ENCODE measurements around the gene TLR5.

DNA sequence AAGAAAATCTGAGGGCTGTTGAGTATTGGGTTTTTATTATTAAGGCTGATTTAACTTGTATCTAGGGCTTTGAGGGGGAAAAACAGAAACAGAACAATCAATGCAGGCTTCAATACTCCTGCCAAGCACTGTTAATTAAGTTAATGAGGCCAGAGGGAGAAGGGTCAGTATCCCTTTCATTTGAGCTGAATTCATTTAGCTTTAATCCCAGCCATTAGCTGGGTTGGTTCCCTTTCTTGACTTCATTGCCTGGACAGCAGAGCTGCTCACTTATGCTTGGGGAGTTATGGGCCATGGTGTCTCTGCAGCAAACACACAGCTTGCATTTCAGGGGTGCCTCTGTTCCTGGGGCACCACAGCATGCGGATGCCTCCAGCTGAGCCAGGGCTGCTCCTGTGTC is 16.3 kb downstream of the TLR5 start:
- TF ChIP-seq, protein P1, sequence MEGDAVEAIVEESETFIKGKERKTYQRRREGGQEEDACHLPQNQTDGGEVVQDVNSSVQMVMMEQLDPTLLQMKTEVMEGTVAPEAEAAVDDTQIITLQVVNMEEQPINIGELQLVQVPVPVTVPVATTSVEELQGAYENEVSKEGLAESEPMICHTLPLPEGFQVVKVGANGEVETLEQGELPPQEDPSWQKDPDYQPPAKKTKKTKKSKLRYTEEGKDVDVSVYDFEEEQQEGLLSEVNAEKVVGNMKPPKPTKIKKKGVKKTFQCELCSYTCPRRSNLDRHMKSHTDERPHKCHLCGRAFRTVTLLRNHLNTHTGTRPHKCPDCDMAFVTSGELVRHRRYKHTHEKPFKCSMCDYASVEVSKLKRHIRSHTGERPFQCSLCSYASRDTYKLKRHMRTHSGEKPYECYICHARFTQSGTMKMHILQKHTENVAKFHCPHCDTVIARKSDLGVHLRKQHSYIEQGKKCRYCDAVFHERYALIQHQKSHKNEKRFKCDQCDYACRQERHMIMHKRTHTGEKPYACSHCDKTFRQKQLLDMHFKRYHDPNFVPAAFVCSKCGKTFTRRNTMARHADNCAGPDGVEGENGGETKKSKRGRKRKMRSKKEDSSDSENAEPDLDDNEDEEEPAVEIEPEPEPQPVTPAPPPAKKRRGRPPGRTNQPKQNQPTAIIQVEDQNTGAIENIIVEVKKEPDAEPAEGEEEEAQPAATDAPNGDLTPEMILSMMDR (IDR thresholded peaks at IDR 0.05): no peak
- TF ChIP-seq POLR2A (IDR thresholded peaks at IDR 0.05): no peak

All from body of pancreas (tissue), 4 donors.